ENCODE results near the gene GOLGA7B.

Gene GOLGA7B

DNA sequence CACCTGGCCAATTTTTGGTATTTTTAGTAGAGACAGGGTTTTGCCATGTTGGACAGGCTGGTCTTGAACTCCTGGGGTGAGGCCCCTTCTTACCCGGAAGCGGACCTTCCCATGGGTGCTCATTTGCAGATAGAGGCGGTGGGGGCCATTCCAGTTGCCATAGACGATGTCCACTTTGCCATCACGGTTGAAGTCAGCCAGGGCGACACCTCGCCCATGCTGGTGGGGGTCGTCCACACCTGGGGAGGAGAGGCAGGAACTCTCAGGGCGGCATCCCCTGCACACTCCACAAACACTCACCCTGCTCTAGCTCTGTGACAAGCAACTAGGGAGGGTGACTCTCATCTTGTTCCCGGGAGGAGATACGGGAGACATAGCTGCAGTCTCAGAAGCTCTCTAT lies 54.9 kb downstream of the GOLGA7B start:
- Histone ChIP-seq H3K4me2 (ENCODE audit: low read length) (no peak overlapping the region), H3K36me3 (replicated peaks; ENCODE audit: low read depth, low read length) (no peaks in the 10 kb centered on the region), H3K4me1 (ENCODE audit: low read length) (no peaks in the 10 kb centered on the region), H3K9me3 (ENCODE audit: insufficient read depth, low read length) (no peaks in the 10 kb centered on the region), H3K27me3 (ENCODE audit: low read depth, low read length) (peaks cover 14% of the 10 kb centered on the region), H3K79me2 (ENCODE audit: low read length) (no peaks in the 10 kb centered on the region), H3K4me3 (ENCODE audit: low read length) (no peak overlapping the region), H3K9ac (ENCODE audit: low read length) (no peak overlapping the region), H4K20me1 (ENCODE audit: insufficient read depth, low read length) (no peaks in the 10 kb centered on the region), H3K27ac (ENCODE audit: low read length) (no peak overlapping the region), H2AFZ (ENCODE audit: low read depth, low read length) (no peak overlapping the region)
- TF ChIP-seq, protein P1, sequence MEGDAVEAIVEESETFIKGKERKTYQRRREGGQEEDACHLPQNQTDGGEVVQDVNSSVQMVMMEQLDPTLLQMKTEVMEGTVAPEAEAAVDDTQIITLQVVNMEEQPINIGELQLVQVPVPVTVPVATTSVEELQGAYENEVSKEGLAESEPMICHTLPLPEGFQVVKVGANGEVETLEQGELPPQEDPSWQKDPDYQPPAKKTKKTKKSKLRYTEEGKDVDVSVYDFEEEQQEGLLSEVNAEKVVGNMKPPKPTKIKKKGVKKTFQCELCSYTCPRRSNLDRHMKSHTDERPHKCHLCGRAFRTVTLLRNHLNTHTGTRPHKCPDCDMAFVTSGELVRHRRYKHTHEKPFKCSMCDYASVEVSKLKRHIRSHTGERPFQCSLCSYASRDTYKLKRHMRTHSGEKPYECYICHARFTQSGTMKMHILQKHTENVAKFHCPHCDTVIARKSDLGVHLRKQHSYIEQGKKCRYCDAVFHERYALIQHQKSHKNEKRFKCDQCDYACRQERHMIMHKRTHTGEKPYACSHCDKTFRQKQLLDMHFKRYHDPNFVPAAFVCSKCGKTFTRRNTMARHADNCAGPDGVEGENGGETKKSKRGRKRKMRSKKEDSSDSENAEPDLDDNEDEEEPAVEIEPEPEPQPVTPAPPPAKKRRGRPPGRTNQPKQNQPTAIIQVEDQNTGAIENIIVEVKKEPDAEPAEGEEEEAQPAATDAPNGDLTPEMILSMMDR (IDR thresholded peaks at IDR 0.05; ENCODE audit: low read depth, low read length) = no peak
- no peak for TF ChIP-seq EZH2phosphoT487 (IDR thresholded peaks at IDR 0.05; ENCODE audit: low read depth)

DNA sequence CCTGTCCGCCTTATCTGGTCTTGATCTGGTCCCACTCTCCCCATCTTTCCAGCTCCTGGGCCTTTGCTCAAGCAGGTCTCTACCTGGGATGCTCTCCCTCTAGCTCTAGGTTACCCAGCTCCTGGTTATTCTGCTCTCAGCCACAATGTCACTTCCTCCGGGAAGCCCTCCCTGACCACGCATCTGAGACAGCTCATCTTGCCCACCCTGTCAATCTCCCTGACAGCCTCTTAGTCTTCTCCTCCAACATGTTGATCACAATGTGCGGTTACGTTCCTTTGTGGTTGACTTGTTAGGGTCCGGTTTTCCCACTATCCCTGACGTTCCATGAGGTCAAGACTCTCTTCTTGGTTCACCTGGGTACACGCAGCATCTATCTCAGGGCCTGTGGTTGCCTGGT lies 55.6 kb downstream of the GOLGA7B start:
- no peaks in the 10 kb centered on the region for H4K20me1 ChIP-seq (ENCODE audit: insufficient read depth, low read length)
- H3K4me1 ChIP-seq (ENCODE audit: low read length) = no peaks in the 10 kb centered on the region
- H3K27me3 ChIP-seq (ENCODE audit: low read depth, low read length) = peaks cover 14% of the 10 kb centered on the region
- no peaks in the 10 kb centered on the region for H3K36me3 ChIP-seq (replicated peaks; ENCODE audit: low read depth, low read length)
- H3K4me2 ChIP-seq (ENCODE audit: low read length) = no peak overlapping the region
- H3K27ac ChIP-seq (ENCODE audit: low read length) = no peak overlapping the region
- no peak overlapping the region for H2AFZ ChIP-seq (ENCODE audit: low read depth, low read length)
- TF ChIP-seq, protein P1 (IDR thresholded peaks at IDR 0.05; ENCODE audit: low read depth, low read length) = no peak
- no peak for TF ChIP-seq EZH2phosphoT487 (IDR thresholded peaks at IDR 0.05; ENCODE audit: low read depth)
- no peaks in the 10 kb centered on the region for H3K79me2 ChIP-seq (ENCODE audit: low read length)
- H3K9me3 ChIP-seq (ENCODE audit: insufficient read depth, low read length) = no peaks in the 10 kb centered on the region
- no peak overlapping the region for H3K4me3 ChIP-seq (ENCODE audit: low read length)
- H3K9ac ChIP-seq (ENCODE audit: low read length) = no peak overlapping the region

DNA sequence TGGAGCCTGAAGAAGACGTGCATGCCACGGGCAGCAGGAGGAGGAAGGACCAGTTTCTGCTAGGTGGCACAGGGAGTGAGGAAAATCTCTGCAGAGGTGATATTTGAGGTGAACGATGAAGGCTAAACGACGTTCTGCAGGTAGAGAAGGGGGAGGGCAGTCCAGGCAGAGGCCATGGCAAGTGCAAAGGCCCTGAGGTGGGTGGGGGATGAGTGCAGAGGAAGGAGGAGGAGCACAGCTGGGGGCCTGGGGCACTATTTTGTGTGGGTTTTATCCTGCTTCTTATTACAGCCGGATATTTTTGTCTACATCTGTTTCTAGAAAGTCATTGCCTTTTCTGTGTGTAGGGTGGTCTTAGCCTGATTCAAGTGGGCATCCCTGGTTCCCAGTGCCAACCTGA lies 57.6 kb downstream of the GOLGA7B start:
- no peaks in the 10 kb centered on the region for H4K20me1 ChIP-seq (ENCODE audit: insufficient read depth, low read length)
- H3K9ac ChIP-seq (ENCODE audit: low read length) = no peak overlapping the region
- no peaks in the 10 kb centered on the region for H3K79me2 ChIP-seq (ENCODE audit: low read length)
- H3K4me1 ChIP-seq (ENCODE audit: low read length) = no peaks in the 10 kb centered on the region
- H3K27ac ChIP-seq (ENCODE audit: low read length) = no peak overlapping the region
- H3K36me3 ChIP-seq (replicated peaks; ENCODE audit: low read depth, low read length) = no peaks in the 10 kb centered on the region
- no peak overlapping the region for H3K4me3 ChIP-seq (ENCODE audit: low read length)
- no peaks in the 10 kb centered on the region for H3K9me3 ChIP-seq (ENCODE audit: insufficient read depth, low read length)
- H3K4me2 ChIP-seq (ENCODE audit: low read length) = no peak overlapping the region
- H2AFZ ChIP-seq (ENCODE audit: low read depth, low read length) = no peak overlapping the region
- peaks cover 17% of the 10 kb centered on the region for H3K27me3 ChIP-seq (ENCODE audit: low read depth, low read length)
- TF ChIP-seq EZH2phosphoT487 (IDR thresholded peaks at IDR 0.05; ENCODE audit: low read depth) = no peak
- TF ChIP-seq, protein P1 (IDR thresholded peaks at IDR 0.05; ENCODE audit: low read depth, low read length) = no peak

DNA sequence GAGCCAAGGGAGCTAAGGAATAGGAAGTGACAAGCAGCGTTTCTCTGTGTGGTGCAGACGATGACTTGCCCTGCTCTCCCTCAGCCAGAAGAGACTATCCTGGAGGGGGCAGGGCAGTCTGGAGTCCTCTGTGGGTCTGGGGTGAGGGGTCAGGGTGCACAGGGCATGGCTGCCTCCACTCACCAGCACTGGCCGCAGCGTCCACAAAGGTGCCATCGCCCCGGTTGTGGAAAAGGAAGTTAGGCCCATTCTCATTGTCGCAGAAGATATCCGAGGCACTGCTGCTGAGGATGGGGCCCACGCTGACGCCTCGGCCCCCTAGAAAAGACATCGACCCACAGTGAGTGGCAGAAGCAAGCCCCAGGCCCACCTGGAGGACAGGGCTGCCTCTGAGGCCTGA lies 58.2 kb downstream of the GOLGA7B start:
- no peak overlapping the region for H3K27ac ChIP-seq (ENCODE audit: low read length)
- H3K4me2 ChIP-seq (ENCODE audit: low read length) = no peak overlapping the region
- no peaks in the 10 kb centered on the region for H3K4me1 ChIP-seq (ENCODE audit: low read length)
- TF ChIP-seq EZH2phosphoT487 (IDR thresholded peaks at IDR 0.05; ENCODE audit: low read depth) = no peak
- TF ChIP-seq, protein P1 (IDR thresholded peaks at IDR 0.05; ENCODE audit: low read depth, low read length) = no peak
- no peaks in the 10 kb centered on the region for H3K79me2 ChIP-seq (ENCODE audit: low read length)
- H3K9me3 ChIP-seq (ENCODE audit: insufficient read depth, low read length) = no peaks in the 10 kb centered on the region
- H3K27me3 ChIP-seq (ENCODE audit: low read depth, low read length) = peaks cover 21% of the 10 kb centered on the region
- H3K4me3 ChIP-seq (ENCODE audit: low read length) = no peak overlapping the region
- no peak overlapping the region for H3K9ac ChIP-seq (ENCODE audit: low read length)
- H2AFZ ChIP-seq (ENCODE audit: low read depth, low read length) = no peak overlapping the region
- no peaks in the 10 kb centered on the region for H3K36me3 ChIP-seq (replicated peaks; ENCODE audit: low read depth, low read length)
- no peaks in the 10 kb centered on the region for H4K20me1 ChIP-seq (ENCODE audit: insufficient read depth, low read length)
